HL-60/S4 treated with retinoic acid at 250 ng/mL for 4 days and 3 days (cell line): ENCODE data around the gene LENG9.
"Not testable (repeated sequence)": the region's sequence is repeated elsewhere in the genome, so short reads cannot be mapped to it uniquely, and the experiment has no call there.

Source experiments
- in situ Hi-C: fragments of 300-500 bp; cut with MboI; formaldehyde crosslinking; loops from 2 replicates; pipeline ENCODE4 v1.7.0; 2022; ENCODE audit warnings: low sequenced_read_pairs

The LENG9 gene

GRCh38 chr19:54478677-54479266, 15.2 kb upstream of the LENG9 start:
- in situ Hi-C loops: no loop called here

- in situ Hi-C loops: no loop called here
Measured at GRCh38 chr19:54477650-54478049, 14.1 kb upstream of the LENG9 start.

GRCh38 chr19:54475706-54476105, 12.1 kb upstream of the LENG9 start:
- in situ Hi-C loops: no loop called here

- in situ Hi-C loops: no loop called here
Measured at GRCh38 chr19:54473892-54474372, 10.4 kb upstream of the LENG9 start.

GRCh38 chr19:54473071-54473891, 9.7 kb upstream of the LENG9 start, which contains the start of gene CDC42EP5:
CDC42EP5 (minus strand) TSS chr19:54473296; CDS start chr19:54465547, 7,749 bp downstream.
- in situ Hi-C loops: no loop called here

- in situ Hi-C loops: no loop called here
Measured at GRCh38 chr19:54470991-54471782, 7.6 kb upstream of the LENG9 start.

GRCh38 chr19:54470276-54470887, 6.8 kb upstream of the LENG9 start:
- in situ Hi-C loops: no loop called here

- in situ Hi-C loops: no loop called here
Measured at GRCh38 chr19:54469496-54469934, 5.9 kb upstream of the LENG9 start.

GRCh38 chr19:54466110-54466480, 2.5 kb upstream of the LENG9 start:
- in situ Hi-C loops: not testable (repeated sequence)

- in situ Hi-C loops: no loop called here
Measured at GRCh38 chr19:54465426-54466109, 2.0 kb upstream of the LENG9 start.

GRCh38 chr19:54464630-54465425, 1.2 kb upstream of the LENG9 start:
- in situ Hi-C loops: no loop called here

GRCh38 chr19:54464044-54464629, 559 bp upstream of the LENG9 start:
- in situ Hi-C loops: no loop called here

GRCh38 chr19:54462655-54463530, 685 bp downstream of the LENG9 start:
- in situ Hi-C loops: no loop called here

GRCh38 chr19:54462047-54462654, 1.4 kb downstream of the LENG9 start:
- in situ Hi-C loops: no loop called here

GRCh38 chr19:54461613-54462012, 2.0 kb downstream of the LENG9 start:
- in situ Hi-C loops: no loop called here

GRCh38 chr19:54461210-54461609, 2.4 kb downstream of the LENG9 start:
- in situ Hi-C loops: no loop called here

- in situ Hi-C loops: no loop called here
Measured at GRCh38 chr19:54460230-54461005, 3.2 kb downstream of the LENG9 start.
